Suprapubic skin (tissue), 4 donors: ENCODE data around the gene STARD13. TPM values are rescaled to one million over a fixed set of nuclear protein-coding genes. Genes with fewer than 3 reads are reported as not detected.
A peak's percentile ranks its signal among the peaks of the same experiment; 100 is the strongest.

ENCODE experiments used
- DNase-seq, 2 donors: peaks; one replicate each; pipeline ENCODE4 v3.0.0-alpha.2; 2019; ENCODE audit warnings: low spot score in 2 of 2
- H3K27ac ChIP-seq: fragments of 200-600 bp; sonication (generic); one replicate; pipeline ENCODE4 v1.5.1; 2019
- H3K27me3 ChIP-seq: fragments of 200-600 bp; sonication (generic); one replicate; pipeline ENCODE4 v1.5.1; 2019
- H3K36me3 ChIP-seq: fragments of 200-600 bp; sonication (generic); one replicate; pipeline ENCODE4 v1.5.1; 2019
- H3K4me1 ChIP-seq: fragments of 200-600 bp; sonication (generic); one replicate; pipeline ENCODE4 v1.5.1; 2019
- H3K4me3 ChIP-seq: fragments of 200-600 bp; sonication (generic); one replicate; pipeline ENCODE4 v1.5.1; 2019; ENCODE audit warnings: mild to moderate bottlenecking
- H3K9me3 ChIP-seq: fragments of 200-600 bp; sonication (generic); one replicate; pipeline ENCODE4 v1.5.1; 2019
- EP300 ChIP-seq: sonication (generic); formaldehyde crosslinking; IDR thresholded peaks from one replicate; pipeline ENCODE4 v1.6.1; 2017; ENCODE audit warnings: antibody characterized with exemption
- POLR2A ChIP-seq, 2 donors: fragments of 450-650 bp; IDR thresholded peaks; one replicate each; pipeline ENCODE4 v1.6.1; 2017; ENCODE audit warnings: antibody characterized with exemption in 2 of 2, mild to moderate bottlenecking in 2 of 2, moderate library complexity in 2 of 2
- POLR2AphosphoS5 ChIP-seq, 3 donors: sonication (generic); formaldehyde crosslinking; IDR thresholded peaks; one replicate each; pipeline ENCODE4 v1.6.1; 2017; ENCODE audit warnings: antibody characterized with exemption in 3 of 3
- WGBS: methylation state at CpG from one replicate; pipeline ENCODE4 v1.1.5; 2018; 5-methylcytosine and 5-hydroxymethylcytosine counted together
- total RNA-seq, 4 donors: library from RNA; depleted of rRNA; stranded (reverse); fragments of >200 nt; gene quantifications; one replicate each; pipeline ENCODE4 v1.1.0, GENCODE V29; 2016
- TF ChIP-seq, protein P1 (sequence below), 2 donors: fragments of 200-600 bp in 1 of 2; fragments of 450-650 bp in 1 of 2; sonication (generic) in 1 of 2; IDR thresholded peaks; one replicate each; pipeline ENCODE4 v1.5.1; 2016 to 2019; ENCODE audit warnings: antibody characterized with exemption in 2 of 2, mild to moderate bottlenecking in 1 of 2, moderate library complexity in 1 of 2

STARD13 gene
- total RNA-seq, 4 donors from 2014 or later, result 7.9 to 31.4 (median 15.9) TPM

DNA sequence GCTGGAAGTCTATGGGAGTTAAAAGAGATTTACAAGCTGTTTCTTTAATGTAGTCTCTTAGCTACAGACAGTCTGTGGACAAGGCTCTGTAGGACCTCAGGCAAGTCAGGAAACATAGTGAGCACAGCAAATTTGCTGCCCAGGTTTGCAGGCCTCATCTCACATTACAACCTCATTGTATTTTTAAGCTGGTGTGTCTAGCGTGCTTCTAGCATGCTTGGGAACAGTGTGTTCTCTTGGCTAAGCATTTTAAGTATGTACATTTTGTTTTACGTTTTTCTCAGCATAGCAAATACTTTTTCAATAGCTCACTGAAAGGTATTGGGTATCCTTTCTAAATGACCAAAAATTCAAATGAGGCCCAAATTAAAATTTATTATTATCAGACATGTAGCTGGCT lies 113.2 kb downstream of the STARD13 start:
- no peaks in the 10 kb centered on the region for H3K27me3 ChIP-seq
- peaks cover 11% of the 10 kb centered on the region for H3K4me1 ChIP-seq
- no peak for TF ChIP-seq POLR2A (IDR thresholded peaks at IDR 0.05)
- TF ChIP-seq EP300, result peak; percentile 28
- WGBS, result 91% methylated on average over 2 of the region's 2 CpGs
- no peaks in the 10 kb centered on the region for H3K9me3 ChIP-seq
- no peak overlapping the region for H3K4me3 ChIP-seq
- no peak overlapping the region for H3K27ac ChIP-seq
- H3K36me3 ChIP-seq, result no peaks in the 10 kb centered on the region
- no peak for DNase-seq

DNA sequence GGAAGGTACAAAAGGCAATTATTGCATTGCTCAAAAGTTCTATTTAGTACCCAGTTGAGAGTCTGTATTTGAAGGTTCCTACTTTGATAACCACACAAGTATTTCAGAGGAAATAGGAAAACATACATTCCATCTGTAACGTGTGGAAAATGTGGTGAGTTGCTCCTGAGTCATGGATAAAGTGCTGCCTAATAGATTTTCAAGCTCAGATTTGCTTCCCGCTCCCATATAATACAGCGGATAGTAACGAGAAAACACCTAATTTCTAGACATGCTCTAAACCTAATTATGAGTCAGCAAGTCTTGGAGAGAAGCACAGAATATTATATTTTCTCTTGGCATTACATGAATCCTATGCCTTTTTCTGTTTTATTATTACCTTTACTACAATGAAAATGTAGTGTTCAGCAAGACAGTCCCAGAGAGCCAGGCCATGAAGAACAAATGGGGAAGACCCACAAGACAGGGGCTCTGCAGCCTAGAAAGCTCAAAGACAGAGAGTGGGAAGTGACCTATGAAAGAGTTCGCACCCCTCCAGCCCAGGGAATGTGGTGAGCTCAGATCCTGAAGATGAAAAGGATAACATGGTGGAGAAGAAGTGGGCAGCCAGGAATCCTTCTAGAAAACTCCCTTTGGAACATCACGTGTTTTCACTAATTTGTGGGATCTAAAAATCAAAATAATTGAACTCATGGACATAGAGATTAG lies 116.1 kb downstream of the STARD13 start:
- Histone ChIP-seq H3K9me3 (no peaks in the 10 kb centered on the region), H3K27ac (no peak overlapping the region), H3K36me3 (no peaks in the 10 kb centered on the region), H3K4me3 (no peak overlapping the region), H3K27me3 (no peaks in the 10 kb centered on the region), H3K4me1 (peaks cover 6% of the 10 kb centered on the region)
- DNase-seq, result no peak
- WGBS, result 87% methylated on average over 6 of the region's 6 CpGs
- no peak for TF ChIP-seq EP300
- TF ChIP-seq, protein P1, sequence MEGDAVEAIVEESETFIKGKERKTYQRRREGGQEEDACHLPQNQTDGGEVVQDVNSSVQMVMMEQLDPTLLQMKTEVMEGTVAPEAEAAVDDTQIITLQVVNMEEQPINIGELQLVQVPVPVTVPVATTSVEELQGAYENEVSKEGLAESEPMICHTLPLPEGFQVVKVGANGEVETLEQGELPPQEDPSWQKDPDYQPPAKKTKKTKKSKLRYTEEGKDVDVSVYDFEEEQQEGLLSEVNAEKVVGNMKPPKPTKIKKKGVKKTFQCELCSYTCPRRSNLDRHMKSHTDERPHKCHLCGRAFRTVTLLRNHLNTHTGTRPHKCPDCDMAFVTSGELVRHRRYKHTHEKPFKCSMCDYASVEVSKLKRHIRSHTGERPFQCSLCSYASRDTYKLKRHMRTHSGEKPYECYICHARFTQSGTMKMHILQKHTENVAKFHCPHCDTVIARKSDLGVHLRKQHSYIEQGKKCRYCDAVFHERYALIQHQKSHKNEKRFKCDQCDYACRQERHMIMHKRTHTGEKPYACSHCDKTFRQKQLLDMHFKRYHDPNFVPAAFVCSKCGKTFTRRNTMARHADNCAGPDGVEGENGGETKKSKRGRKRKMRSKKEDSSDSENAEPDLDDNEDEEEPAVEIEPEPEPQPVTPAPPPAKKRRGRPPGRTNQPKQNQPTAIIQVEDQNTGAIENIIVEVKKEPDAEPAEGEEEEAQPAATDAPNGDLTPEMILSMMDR (IDR thresholded peaks at IDR 0.05), result no peak
- TF ChIP-seq POLR2AphosphoS5 (IDR thresholded peaks at IDR 0.05), result no peak
- no peak for TF ChIP-seq POLR2A (IDR thresholded peaks at IDR 0.05)

DNA sequence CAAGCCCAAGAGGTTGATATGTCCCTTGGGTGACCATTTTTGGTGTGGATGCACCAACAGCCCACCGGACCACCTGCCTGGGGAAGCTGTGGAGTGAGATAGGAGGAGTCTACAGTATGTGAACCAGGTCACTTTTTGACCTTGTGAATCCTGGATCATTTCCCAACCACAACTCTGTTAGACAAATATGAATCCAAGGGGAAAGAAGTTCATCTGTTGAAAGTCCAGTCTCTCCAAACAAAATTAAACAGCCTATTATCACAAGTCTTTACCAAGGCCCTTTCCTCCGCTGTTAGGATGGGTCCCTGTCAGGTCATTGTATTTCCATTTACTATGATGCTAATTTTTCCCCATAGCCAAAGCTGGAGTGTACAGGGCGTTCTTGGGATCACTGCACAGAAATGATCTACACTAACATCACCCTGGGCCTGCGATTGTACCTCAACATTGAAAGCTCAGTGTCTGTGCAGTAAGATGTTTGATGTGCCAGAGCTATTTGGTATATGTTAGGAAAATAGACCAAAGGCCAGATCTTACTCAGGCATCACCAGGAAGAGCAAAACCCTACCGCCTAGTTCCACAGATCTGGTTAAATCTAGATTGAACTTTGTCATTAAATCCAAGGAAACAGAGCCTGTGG lies 117.1 kb downstream of the STARD13 start:
- no peak overlapping the region for H3K27ac ChIP-seq
- no peaks in the 10 kb centered on the region for H3K36me3 ChIP-seq
- no peaks in the 10 kb centered on the region for H3K27me3 ChIP-seq
- TF ChIP-seq EP300 (no peak), POLR2A (IDR thresholded peaks at IDR 0.05) (no peak), POLR2AphosphoS5 (IDR thresholded peaks at IDR 0.05) (no peak)
- TF ChIP-seq, protein P1 (IDR thresholded peaks at IDR 0.05), result no peak
- H3K9me3 ChIP-seq, result no peaks in the 10 kb centered on the region
- peaks cover 6% of the 10 kb centered on the region for H3K4me1 ChIP-seq
- WGBS, result 87% methylated on average over 5 of the region's 5 CpGs
- H3K4me3 ChIP-seq, result no peak overlapping the region
- no peak for DNase-seq

DNA sequence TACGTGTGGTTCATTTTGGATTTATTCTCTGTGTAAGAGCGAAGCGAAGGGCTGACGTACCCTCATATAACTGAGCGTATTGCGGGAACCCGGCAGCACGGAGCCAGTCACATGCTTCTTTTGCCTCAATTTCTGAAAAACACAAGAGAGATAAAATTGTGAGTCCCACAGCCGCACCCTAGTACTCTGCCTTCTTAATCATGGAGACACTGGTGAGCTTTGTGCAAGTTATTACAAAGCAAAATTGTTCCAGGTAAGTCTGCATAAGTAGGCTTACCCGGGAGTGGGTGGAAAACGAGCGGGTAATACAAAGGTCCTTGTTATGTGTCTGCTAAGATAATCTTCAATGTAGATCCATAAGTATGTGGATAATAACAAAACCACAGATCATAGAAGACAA lies 118.1 kb downstream of the STARD13 start:
- TF ChIP-seq, protein P1 (IDR thresholded peaks at IDR 0.05), result no peak
- TF ChIP-seq EP300, result no peak
- no peak for DNase-seq
- Histone ChIP-seq H3K4me3 (no peak overlapping the region), H3K27ac (peak overlapping the region; percentile 22), H3K36me3 (peaks cover 7% of the 10 kb centered on the region), H3K4me1 (peaks cover 6% of the 10 kb centered on the region), H3K9me3 (no peaks in the 10 kb centered on the region), H3K27me3 (no peaks in the 10 kb centered on the region)
- 73% methylated on average over 12 of the region's 12 CpGs for WGBS

GRCh38 chr13:33165787-33166186 lies 119.8 kb downstream of the STARD13 start:
- H3K36me3 ChIP-seq, result peaks cover 14% of the 10 kb centered on the region
- 94% methylated on average over 2 of the region's 2 CpGs for WGBS

More at GRCh38 chr13:33165787-33166186, 119.8 kb downstream of the STARD13 start:
- Histone ChIP-seq H3K4me1 (peaks cover 6% of the 10 kb centered on the region), H3K4me3 (no peak overlapping the region), H3K9me3 (no peaks in the 10 kb centered on the region), H3K27ac (no peak overlapping the region), H3K27me3 (no peaks in the 10 kb centered on the region)
- no peak for TF ChIP-seq POLR2AphosphoS5 (IDR thresholded peaks at IDR 0.05)
- TF ChIP-seq, protein P1 (IDR thresholded peaks at IDR 0.05), result no peak
- no peak for DNase-seq
